Measurements from ENCODE around the gene LRRC23. TPM values are rescaled to one million over a fixed set of nuclear protein-coding genes. Genes with fewer than 3 reads are reported as not detected.

Gene LRRC23
- total RNA-seq, 1 experiment from 2014 or later = 4.6 TPM

DNA sequence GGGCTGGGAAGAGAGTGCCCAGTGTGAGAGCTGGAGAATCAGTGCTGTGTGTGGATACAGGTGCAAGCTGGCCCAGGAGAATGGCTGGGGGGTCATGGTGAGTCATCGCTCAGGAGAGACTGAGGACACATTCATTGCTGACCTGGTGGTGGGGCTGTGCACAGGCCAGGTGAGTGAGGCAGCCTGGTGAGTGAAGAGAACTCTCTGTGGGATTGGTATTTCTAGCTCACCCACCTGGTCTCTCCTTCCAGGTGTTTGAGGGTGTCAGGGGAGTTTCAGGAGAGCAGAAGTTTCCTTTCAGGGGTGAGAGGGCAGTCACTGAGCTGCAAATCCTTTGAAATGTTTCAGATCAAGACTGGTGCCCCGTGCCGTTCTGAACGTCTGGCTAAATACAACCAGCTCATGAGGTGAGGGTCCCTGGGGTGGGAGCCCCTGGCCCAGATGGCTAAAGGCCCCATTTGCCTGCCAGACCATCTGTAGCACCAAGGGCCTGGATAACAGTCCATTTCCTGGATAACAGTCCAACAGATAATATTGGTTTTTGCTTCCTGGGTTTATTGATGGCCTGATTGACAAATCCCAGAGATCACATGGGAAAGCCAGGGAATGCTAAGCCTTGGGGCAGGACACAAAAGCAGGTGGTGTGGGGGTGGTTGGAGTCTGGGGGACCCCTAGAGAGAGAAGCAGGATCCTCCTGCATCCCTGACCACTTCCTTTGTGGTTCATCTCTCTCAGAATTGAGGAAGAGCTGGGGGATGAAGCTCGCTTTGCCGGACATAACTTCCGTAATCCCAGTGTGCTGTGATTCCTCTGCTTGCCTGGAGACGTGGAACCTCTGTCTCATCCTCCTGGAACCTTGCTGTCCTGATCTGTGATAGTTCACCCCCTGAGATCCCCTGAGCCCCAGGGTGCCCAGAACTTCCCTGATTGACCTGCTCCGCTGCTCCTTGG is 17.6 kb downstream of the LRRC23 start:
- peak; percentile 2 for DNase-seq
- H3K4me3 ChIP-seq (ENCODE audit: insufficient read depth, low read depth, low read length) = no peak overlapping the region
- peaks cover 21% of the 10 kb centered on the region for H3K36me3 ChIP-seq (replicated peaks; ENCODE audit: control insufficient read depth, insufficient read depth, low read length)
- H3K27me3 ChIP-seq (ENCODE audit: control insufficient read depth, insufficient read depth, low read length) = no peaks in the 10 kb centered on the region

DNA sequence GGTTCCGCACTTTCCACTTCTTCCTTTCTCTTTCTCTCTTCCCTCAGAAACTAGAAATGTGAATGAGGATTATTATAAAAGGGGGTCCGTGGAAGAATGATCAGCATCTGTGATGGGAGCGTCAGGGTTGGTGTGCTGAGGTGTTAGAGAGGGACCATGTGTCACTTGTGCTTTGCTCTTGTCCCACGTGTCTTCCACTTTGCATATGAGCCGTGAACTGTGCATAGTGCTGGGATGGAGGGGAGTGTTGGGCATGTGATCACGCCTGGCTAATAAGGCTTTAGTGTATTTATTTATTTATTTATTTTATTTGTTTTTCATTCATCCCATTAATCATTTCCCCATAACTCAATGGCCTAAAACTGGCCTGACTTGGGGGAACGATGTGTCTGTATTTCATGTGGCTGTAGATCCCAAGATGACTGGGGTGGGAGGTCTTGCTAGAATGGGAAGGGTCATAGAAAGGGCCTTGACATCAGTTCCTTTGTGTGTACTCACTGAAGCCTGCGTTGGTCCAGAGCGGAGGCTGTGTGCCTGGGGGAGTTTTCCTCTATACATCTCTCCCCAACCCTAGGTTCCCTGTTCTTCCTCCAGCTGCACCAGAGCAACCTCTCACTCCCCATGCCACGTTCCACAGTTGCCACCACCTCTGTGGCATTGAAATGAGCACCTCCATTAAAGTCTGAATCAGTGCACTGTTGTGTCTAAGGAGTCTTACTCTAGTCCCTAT is 18.5 kb downstream of the LRRC23 start:
- H3K4me3 ChIP-seq (ENCODE audit: insufficient read depth, low read depth, low read length) = no peak overlapping the region
- peak; percentile 2 for DNase-seq
- H3K27me3 ChIP-seq (ENCODE audit: control insufficient read depth, insufficient read depth, low read length) = no peaks in the 10 kb centered on the region

DNA sequence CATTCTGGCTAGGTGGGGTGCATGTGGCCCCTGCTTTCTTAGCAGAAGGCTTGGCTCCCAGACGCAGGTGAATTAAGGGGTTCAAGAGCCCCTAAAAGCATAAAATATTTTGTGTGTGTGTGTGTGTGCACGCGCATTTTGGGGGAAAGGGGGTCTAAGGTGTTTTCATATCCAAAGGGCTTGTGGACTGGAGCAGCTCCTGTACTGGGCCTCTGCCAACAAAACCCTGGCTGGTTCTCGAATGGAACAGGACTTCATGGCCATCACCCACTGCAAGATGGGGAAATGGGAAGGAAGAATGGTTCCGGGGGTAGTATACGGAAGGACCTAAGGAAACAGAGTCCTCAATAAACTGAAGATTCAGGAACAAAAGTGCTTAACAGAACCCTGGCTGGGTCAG is 19.2 kb downstream of the LRRC23 start:
- no peak for DNase-seq
- Histone ChIP-seq H3K36me3 (replicated peaks; ENCODE audit: control insufficient read depth, insufficient read depth, low read length) (peaks cover 17% of the 10 kb centered on the region), H3K27me3 (ENCODE audit: control insufficient read depth, insufficient read depth, low read length) (no peaks in the 10 kb centered on the region), H3K4me3 (ENCODE audit: insufficient read depth, low read depth, low read length) (no peak overlapping the region)

More for the DNA sequence above, 18.5 kb downstream of the LRRC23 start:
- H3K36me3 ChIP-seq (replicated peaks; ENCODE audit: control insufficient read depth, insufficient read depth, low read length) = peaks cover 17% of the 10 kb centered on the region

DNA sequence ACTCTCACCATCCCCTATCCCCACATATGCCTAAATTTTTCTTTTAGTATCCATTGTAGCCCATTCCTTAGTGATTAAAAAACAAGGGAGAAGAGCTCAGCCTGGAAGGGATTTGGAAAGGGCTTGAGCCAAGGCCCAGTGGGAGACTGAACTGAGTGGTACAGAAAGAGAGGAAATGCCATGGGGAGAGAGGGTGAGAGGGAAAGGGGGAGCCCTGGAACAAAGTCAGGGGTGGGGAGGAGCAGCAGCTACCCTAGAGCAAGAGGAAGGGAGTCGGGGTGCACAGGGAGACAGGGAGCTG is 20.6 kb downstream of the LRRC23 start:
- no peak for DNase-seq
- Histone ChIP-seq H3K36me3 (replicated peaks; ENCODE audit: control insufficient read depth, insufficient read depth, low read length) (peaks cover 17% of the 10 kb centered on the region), H3K27me3 (ENCODE audit: control insufficient read depth, insufficient read depth, low read length) (no peaks in the 10 kb centered on the region), H3K4me3 (ENCODE audit: insufficient read depth, low read depth, low read length) (peak overlapping the region; percentile 2; the same call in 1 of the 2 replicates)

DNA sequence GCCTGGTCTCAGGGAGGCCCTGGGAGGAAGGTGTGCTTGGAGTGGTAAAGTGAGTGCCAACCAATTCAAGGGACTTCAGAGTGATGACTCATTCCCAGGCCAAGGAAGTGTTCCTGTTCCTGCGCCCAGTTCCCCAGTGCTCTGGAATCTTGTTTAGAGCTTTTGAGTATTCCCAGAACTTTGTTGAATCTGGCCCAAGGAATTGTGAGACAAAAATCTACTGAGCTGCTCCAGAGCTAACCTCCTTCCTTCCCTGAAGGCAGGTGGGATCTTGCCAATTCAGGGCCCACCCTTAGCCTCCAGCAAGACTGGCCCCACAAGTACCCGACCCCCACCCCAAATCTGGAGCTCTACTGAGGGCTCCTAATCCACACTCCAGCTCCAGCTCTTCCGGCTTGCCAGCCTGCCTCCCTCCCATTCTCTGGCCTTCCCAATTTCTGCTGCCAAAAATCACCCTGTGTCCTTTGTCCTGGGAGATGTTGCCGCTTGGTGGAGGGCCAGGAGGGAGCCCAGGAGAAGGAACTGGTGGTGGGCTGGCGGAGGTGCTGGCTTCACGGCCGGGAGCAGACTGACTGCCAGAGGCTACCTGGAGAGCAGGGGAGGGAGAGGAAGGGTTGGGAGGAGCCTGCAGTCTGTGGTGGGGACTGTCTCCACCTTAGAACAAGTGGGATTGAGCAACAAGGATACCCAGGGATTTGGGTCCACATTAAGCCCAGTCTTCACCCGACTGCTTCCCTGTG is 21.1 kb downstream of the LRRC23 start:
- no peaks in the 10 kb centered on the region for H3K27me3 ChIP-seq (ENCODE audit: control insufficient read depth, insufficient read depth, low read length)
- H3K4me3 ChIP-seq (ENCODE audit: insufficient read depth, low read depth, low read length) = peak overlapping the region; percentile 56
- H3K36me3 ChIP-seq (replicated peaks; ENCODE audit: control insufficient read depth, insufficient read depth, low read length) = peaks cover 17% of the 10 kb centered on the region
- DNase-seq = peak; percentile 79

DNA sequence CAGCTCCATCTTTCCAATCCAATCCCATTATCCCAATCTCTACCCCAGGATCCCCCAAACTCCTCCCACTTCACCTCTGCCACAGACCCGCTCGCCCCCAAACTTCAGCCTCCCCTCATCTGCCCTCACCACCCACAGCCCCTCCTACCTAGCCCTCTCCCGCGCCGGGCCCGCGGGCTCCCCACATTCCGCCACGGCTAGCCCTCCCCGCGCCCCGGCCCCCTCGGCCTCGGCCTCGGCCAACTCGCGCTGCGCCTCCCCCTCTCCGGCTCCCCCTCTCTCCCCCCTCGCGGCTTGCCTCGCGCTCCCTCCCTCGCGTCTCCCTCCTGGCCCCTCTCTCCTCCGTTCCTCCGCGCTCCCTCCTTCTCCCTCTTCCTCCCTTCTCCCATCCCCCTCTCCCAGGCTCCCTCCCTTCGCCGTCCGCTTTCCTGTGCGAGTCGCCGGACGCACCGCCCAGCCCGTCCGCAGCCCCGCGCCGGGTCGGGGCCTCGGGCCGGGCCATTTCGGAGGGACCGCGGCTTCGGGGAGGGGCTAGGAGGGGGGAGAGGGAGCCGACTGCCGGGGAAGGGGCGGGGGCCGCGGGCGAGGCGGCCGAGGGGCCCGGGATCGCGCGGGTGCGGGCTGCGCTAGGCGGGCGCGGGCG is 22.9 kb downstream of the LRRC23 start, which contains the start of gene ATN1:
Gene ATN1, plus strand, starts transcription at position 581 of the 643 bp plus-strand sequence. CDS start 6,043 bp downstream, outside the sequence.
- DNase-seq = peak; percentile 96
- Histone ChIP-seq H3K36me3 (replicated peaks; ENCODE audit: control insufficient read depth, insufficient read depth, low read length) (peaks cover 5% of the 10 kb centered on the region), H3K4me3 (ENCODE audit: insufficient read depth, low read depth, low read length) (peak within 1 kb of the TSS; percentile 78), H3K27me3 (ENCODE audit: control insufficient read depth, insufficient read depth, low read length) (no peaks in the 10 kb centered on the region)

DNA sequence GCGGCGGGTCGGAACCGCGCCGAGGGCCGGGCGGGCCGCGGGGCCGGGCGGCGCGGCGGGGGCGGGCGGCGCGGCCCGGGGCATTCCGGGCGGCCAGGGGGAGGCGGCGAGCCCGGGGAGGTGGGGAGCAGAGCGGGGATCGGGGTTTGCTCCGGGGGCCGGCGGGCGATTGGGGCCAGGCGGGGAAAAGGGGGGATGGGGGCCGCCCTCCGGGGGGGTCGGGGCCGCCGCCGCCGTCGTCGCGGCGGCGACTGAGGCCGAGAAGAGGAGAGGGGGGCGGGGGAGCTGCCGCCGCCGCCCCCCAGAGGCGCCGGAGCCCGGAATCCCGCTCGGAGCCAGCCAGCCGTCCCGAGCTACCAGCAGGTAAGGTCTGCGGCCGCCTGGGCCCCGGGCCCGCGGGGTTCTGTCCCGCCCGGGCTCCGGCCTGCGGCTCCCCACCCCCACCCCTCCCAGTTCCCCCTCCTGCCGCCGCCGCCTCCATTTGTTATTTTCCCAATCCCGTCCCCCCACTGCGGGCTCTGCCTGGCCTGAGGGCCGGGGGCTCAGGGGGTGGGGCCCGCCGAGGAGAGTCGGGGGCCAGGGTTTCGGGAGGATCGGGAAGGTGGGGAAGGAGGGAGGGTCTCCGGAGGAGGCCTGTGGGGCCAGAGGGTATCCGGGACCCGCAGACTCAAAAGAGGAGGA is 23.5 kb downstream of the LRRC23 start:
- Histone ChIP-seq H3K36me3 (replicated peaks; ENCODE audit: control insufficient read depth, insufficient read depth, low read length) (peaks cover 1% of the 10 kb centered on the region; the same call in 1 of the 2 replicates), H3K4me3 (ENCODE audit: insufficient read depth, low read depth, low read length) (peak overlapping the region; percentile 78), H3K27me3 (ENCODE audit: control insufficient read depth, insufficient read depth, low read length) (no peaks in the 10 kb centered on the region)
- peak; percentile 85 for DNase-seq

DNA sequence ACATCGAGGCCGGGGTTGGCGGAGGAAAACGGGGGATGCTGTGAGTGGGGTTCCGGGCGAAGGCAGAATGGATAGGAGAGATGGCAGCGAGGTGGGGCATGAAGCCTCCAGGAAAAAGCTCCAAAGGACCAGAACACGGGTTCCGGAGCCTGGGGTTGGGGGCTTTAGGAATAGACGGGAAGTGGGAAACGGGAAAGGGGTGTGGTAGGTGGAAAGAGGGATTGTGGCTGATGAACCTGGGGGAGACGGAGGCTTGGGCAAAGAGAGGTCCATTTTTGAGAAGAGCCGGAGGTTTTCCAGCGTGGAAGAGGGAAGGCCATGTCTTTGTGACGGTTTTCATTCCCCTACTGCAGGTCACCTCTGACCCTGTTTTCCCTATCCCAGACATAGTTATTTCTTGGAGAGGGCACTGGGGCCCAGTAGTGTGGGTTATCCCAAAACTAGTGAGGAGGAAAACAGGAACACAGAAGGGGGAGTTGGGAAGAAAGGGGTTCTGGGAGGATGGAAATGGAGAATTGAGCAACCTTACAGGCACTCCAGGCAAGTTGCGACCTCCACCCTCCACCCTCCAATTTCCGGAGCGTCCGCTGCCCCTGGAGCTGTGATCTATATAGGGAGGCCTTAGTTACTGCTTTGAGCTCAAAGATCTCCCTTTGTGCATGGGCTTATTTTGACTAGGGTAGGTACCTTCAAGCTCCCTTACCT is 24.2 kb downstream of the LRRC23 start:
- DNase-seq = no peak
- H3K4me3 ChIP-seq (ENCODE audit: insufficient read depth, low read depth, low read length) = peak overlapping the region; percentile 78
- H3K36me3 ChIP-seq (replicated peaks; ENCODE audit: control insufficient read depth, insufficient read depth, low read length) = peaks cover 4% of the 10 kb centered on the region
- no peaks in the 10 kb centered on the region for H3K27me3 ChIP-seq (ENCODE audit: control insufficient read depth, insufficient read depth, low read length)

DNA sequence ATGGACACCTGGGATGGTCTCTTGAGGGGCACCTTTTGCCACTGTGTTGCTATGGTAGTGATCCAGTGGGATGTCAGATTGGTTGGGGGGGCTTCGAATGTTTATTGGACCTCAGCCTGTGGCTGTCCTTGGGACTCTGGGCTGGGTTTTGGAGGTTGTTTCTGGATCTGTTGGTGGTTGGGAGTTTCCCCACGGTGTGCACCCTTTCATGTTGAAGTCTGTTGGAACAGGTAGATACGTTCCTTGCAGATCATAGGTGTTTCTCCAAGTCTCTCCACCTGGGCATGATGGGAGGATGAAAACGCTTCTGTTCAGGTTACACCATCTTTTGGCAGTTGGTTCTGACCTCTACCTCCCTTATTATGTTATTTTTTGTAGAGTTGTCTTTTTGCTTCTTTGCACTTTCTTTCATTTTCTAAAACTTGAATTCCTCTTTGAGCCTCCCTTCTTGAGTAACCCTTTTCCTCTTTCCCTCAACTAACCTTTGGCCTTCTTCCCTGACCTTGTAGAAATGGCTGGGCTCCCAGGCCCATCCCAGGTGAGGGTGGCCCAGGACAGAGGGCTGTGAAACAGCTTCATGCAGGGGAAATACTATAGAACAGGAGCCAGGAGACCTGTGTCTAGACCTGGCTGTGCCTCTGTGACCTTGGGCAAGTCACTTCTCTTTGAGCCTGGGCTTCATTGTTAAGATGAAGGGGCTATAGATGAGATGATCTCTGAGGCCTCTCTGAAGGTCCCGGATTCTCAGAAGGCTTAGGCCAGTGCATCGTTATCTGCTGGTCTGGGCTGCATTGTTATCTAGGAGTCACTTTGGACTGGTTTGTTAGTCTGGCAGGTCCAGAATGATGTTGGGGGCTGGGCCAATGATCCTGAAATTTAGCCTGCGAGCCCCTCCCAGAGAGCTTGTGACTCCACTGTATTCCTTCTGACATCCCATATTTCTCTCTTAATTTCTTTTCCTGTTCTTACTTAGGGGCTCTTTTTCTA is 25.1 kb downstream of the LRRC23 start:
- peak; percentile 27 for DNase-seq
- peaks cover 9% of the 10 kb centered on the region for H3K36me3 ChIP-seq (replicated peaks; ENCODE audit: control insufficient read depth, insufficient read depth, low read length)
- no peaks in the 10 kb centered on the region for H3K27me3 ChIP-seq (ENCODE audit: control insufficient read depth, insufficient read depth, low read length)

DNA sequence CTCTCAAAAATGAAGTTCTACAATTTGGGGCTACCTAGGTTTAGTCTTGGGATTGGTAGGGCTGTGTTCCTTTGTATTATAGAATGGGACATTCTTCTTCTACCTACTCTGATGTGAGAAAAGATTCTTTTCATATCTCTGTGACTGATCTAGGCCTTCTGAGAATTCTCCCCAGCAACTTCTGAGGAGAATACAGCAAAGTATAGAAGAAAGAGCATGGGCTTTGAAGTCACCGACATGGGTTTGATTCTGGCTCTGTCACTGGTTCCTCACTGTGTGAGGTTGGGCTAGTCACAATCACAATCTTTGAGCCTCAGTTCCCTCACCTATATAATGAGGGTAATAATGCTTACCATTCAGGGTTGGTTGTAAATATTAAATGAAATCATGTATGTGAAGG is 28.1 kb downstream of the LRRC23 start:
- no peak for DNase-seq
- H3K27me3 ChIP-seq (ENCODE audit: control insufficient read depth, insufficient read depth, low read length) = no peaks in the 10 kb centered on the region
- H3K4me3 ChIP-seq (ENCODE audit: insufficient read depth, low read depth, low read length) = no peak overlapping the region
- H3K36me3 ChIP-seq (replicated peaks; ENCODE audit: control insufficient read depth, insufficient read depth, low read length) = peaks cover 13% of the 10 kb centered on the region

More for the DNA sequence above, 25.1 kb downstream of the LRRC23 start:
- H3K4me3 ChIP-seq (ENCODE audit: insufficient read depth, low read depth, low read length) = peak overlapping the region; percentile 78

DNA sequence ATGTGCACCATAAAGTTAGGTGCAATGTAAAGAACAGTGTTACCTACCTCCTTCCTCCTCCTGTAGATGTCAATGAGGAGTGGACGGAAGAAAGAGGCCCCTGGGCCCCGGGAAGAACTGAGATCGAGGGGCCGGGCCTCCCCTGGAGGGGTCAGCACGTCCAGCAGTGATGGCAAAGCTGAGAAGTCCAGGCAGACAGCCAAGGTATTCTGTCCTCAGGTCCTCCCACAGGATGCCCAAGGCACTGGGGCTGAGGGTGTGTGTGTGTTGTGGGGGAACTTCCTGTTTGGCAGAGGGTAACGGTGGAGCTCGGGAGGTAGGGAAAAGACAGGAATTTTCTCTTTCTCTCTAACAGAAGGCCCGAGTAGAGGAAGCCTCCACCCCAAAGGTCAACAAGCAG is 29.5 kb downstream of the LRRC23 start:
- Histone ChIP-seq H3K36me3 (replicated peaks; ENCODE audit: control insufficient read depth, insufficient read depth, low read length) (peaks cover 14% of the 10 kb centered on the region), H3K27me3 (ENCODE audit: control insufficient read depth, insufficient read depth, low read length) (no peaks in the 10 kb centered on the region)
- DNase-seq = no peak

More for the DNA sequence above, 29.5 kb downstream of the LRRC23 start:
- H3K4me3 ChIP-seq (ENCODE audit: insufficient read depth, low read depth, low read length) = no peak overlapping the region
